OCI-LY3 (cell line): Measurements from ENCODE around the gene H19.

ENCODE experiments used
- H2AFZ ChIP-seq: fragments of 200-600, 300-600 bp; shearing (Covaris generic); 2 replicates; pipeline ENCODE4 v1.6.0; 2014; ENCODE audit warnings: antibody characterized with exemption, low read depth, low read length
- H3K27ac ChIP-seq: fragments of 200-600, 300-600 bp; sonication (generic); 2 replicates; pipeline ENCODE4 v1.5.1; 2014; ENCODE audit warnings: mild to moderate bottlenecking, low read length, moderate library complexity, mixed read lengths
- H3K27me3 ChIP-seq: fragments of 200-600, 300-600 bp; sonication (generic); 2 replicates; pipeline ENCODE4 v1.6.1; 2014; ENCODE audit warnings: low read depth, low read length, mixed read lengths
- H3K36me3 ChIP-seq: fragments of 200-600, 300-600 bp; sonication (generic); replicated peaks from 2 replicates; pipeline ENCODE3; 2014; ENCODE audit warnings: low read depth, low read length, mixed read lengths
- H3K4me1 ChIP-seq: fragments of 300-600, 200-600 bp; sonication (generic); 2 replicates; pipeline ENCODE4 v1.6.1; 2014; ENCODE audit warnings: low read length, mixed read lengths
- H3K4me2 ChIP-seq: fragments of 200-600, 300-600 bp; sonication (generic); 2 replicates; pipeline ENCODE4 v1.6.1; 2014; ENCODE audit warnings: low read length, mixed read lengths
- H3K4me3 ChIP-seq: fragments of 300-600, 200-600 bp; sonication (generic); 2 replicates; pipeline ENCODE4 v1.5.1; 2014; ENCODE audit warnings: antibody characterized with exemption, mild to moderate bottlenecking, low read length, moderate library complexity
- H3K79me2 ChIP-seq: fragments of 300-600, 200-600 bp; shearing (Covaris generic); 2 replicates; pipeline ENCODE4 v1.6.1; 2014; ENCODE audit warnings: mild to moderate bottlenecking, low read length, mixed read lengths
- H3K9ac ChIP-seq: fragments of 300-600, 200-600 bp; shearing (Covaris generic); 2 replicates; pipeline ENCODE4 v1.6.0; 2014; ENCODE audit warnings: mild to moderate bottlenecking, low read length, moderate library complexity
- H3K9me3 ChIP-seq: fragments of 200-600, 300-600 bp; shearing (Covaris generic); 2 replicates; pipeline ENCODE4 v1.6.1; 2014; ENCODE audit warnings: low read length, mixed read lengths; ENCODE audit not compliant: insufficient read depth
- H4K20me1 ChIP-seq: fragments of 200-600, 300-600 bp; sonication (generic); 2 replicates; pipeline ENCODE4 v1.6.1; 2016; ENCODE audit warnings: low read length, mixed read lengths; ENCODE audit not compliant: insufficient read depth
- EZH2phosphoT487 ChIP-seq: fragments of 200-600 bp; shearing (Covaris generic); IDR thresholded peaks from 2 replicates; pipeline ENCODE4 v1.6.1; 2018; ENCODE audit warnings: antibody characterized with exemption, mixed run types, low read depth
- TF ChIP-seq, protein P1 (sequence below): fragments of 200-600, 300-600 bp; sonication (generic); IDR thresholded peaks from 2 replicates; pipeline ENCODE4 v1.5.1; 2014; ENCODE audit warnings: antibody characterized with exemption, low read length, low read depth

Gene H19

DNA sequence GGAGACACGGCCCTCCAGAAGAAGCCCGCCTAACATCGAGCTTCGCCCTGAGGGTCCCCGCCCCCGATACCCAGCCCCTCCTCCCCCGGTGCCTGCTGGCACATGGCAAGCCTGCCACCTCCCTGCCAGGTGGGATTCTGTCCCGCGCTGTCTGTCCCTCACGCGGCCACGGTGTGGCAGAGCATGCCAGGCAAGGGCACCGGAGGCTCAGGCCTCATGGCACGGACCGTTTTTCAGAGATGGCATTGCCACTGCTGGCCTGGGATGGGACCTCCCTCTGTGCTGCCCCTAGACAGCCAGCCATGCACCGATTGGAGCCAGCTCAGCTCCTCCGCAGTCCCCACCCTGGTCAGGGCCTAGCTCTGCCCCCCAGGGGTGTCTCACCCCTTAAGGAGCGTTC is 31.1 kb downstream of the H19 start:
- H3K27me3 ChIP-seq = no peaks in the 10 kb centered on the region
- no peak overlapping the region for H3K9ac ChIP-seq
- H3K4me2 ChIP-seq = no peak overlapping the region
- no peaks in the 10 kb centered on the region for H3K4me1 ChIP-seq
- TF ChIP-seq, protein P1, sequence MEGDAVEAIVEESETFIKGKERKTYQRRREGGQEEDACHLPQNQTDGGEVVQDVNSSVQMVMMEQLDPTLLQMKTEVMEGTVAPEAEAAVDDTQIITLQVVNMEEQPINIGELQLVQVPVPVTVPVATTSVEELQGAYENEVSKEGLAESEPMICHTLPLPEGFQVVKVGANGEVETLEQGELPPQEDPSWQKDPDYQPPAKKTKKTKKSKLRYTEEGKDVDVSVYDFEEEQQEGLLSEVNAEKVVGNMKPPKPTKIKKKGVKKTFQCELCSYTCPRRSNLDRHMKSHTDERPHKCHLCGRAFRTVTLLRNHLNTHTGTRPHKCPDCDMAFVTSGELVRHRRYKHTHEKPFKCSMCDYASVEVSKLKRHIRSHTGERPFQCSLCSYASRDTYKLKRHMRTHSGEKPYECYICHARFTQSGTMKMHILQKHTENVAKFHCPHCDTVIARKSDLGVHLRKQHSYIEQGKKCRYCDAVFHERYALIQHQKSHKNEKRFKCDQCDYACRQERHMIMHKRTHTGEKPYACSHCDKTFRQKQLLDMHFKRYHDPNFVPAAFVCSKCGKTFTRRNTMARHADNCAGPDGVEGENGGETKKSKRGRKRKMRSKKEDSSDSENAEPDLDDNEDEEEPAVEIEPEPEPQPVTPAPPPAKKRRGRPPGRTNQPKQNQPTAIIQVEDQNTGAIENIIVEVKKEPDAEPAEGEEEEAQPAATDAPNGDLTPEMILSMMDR = no peak
- no peak for TF ChIP-seq EZH2phosphoT487
- H2AFZ ChIP-seq = no peak overlapping the region
- H3K79me2 ChIP-seq = no peaks in the 10 kb centered on the region
- H4K20me1 ChIP-seq = no peaks in the 10 kb centered on the region
- no peaks in the 10 kb centered on the region for H3K9me3 ChIP-seq
- H3K36me3 ChIP-seq = no peaks in the 10 kb centered on the region
- no peak overlapping the region for H3K4me3 ChIP-seq
- H3K27ac ChIP-seq = no peak overlapping the region

- H3K79me2 ChIP-seq = no peaks in the 10 kb centered on the region
Measured at GRCh38 chr11:1964955-1965354, 32.7 kb downstream of the H19 start.

GRCh38 chr11:1964348-1964747 is 33.3 kb downstream of the H19 start:
- H4K20me1 ChIP-seq = no peaks in the 10 kb centered on the region
- no peaks in the 10 kb centered on the region for H3K36me3 ChIP-seq
- H3K27me3 ChIP-seq = no peaks in the 10 kb centered on the region
- no peak overlapping the region for H3K9ac ChIP-seq
- H3K4me1 ChIP-seq = no peaks in the 10 kb centered on the region
- no peak overlapping the region for H3K4me2 ChIP-seq
- no peaks in the 10 kb centered on the region for H3K9me3 ChIP-seq
- H3K79me2 ChIP-seq = no peaks in the 10 kb centered on the region
- no peak overlapping the region for H3K4me3 ChIP-seq
- no peak overlapping the region for H2AFZ ChIP-seq
- no peak overlapping the region for H3K27ac ChIP-seq
- TF ChIP-seq EZH2phosphoT487 = no peak
- TF ChIP-seq, protein P1 = no peak

More at GRCh38 chr11:1964955-1965354, 32.7 kb downstream of the H19 start:
- Histone ChIP-seq H3K9me3 (no peaks in the 10 kb centered on the region), H2AFZ (no peak overlapping the region), H3K36me3 (no peaks in the 10 kb centered on the region), H4K20me1 (no peaks in the 10 kb centered on the region), H3K4me1 (no peaks in the 10 kb centered on the region), H3K27ac (no peak overlapping the region), H3K4me3 (no peak overlapping the region), H3K27me3 (no peaks in the 10 kb centered on the region), H3K9ac (no peak overlapping the region), H3K4me2 (no peak overlapping the region)
- TF ChIP-seq, protein P1 = no peak
- no peak for TF ChIP-seq EZH2phosphoT487

DNA sequence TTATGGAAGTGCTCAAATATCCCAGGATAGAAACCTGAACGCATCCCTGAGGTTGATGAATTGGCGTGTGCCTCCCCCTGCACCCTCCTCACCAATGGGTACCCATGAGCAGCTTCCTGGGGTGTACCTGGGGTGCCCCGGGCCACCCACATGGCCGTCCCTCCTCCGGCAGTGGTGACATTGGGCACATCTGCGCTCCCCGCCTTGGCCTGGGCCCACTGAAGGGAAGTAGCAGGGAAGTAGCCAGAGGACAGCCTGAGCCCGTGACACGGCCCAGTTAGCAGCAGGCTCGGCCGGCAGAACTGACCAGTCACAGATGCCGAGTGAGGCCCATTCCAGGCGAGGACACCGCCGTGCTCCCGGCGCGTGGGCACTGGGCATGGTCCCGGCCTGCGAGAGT is 33.8 kb downstream of the H19 start:
- H3K9ac ChIP-seq = no peak overlapping the region
- no peak overlapping the region for H3K4me3 ChIP-seq
- no peaks in the 10 kb centered on the region for H3K4me1 ChIP-seq
- H3K79me2 ChIP-seq = no peaks in the 10 kb centered on the region
- H3K27me3 ChIP-seq = no peaks in the 10 kb centered on the region
- H3K36me3 ChIP-seq = no peaks in the 10 kb centered on the region
- H3K4me2 ChIP-seq = no peak overlapping the region
- H4K20me1 ChIP-seq = no peaks in the 10 kb centered on the region
- H3K9me3 ChIP-seq = no peaks in the 10 kb centered on the region
- no peak overlapping the region for H3K27ac ChIP-seq
- TF ChIP-seq, protein P1 = no peak
- no peak for TF ChIP-seq EZH2phosphoT487
- H2AFZ ChIP-seq = no peak overlapping the region
